Glutamatergic neuron (in vitro differentiated cells): Measurements from ENCODE around the gene LRRC41. TPM values are rescaled to one million over a fixed set of nuclear protein-coding genes. Genes with fewer than 3 reads are reported as not detected.

Experiments used
- DNase-seq: peaks from one replicate; pipeline ENCODE4 v3.0.0; 2022
- H3K27ac Mint-ChIP-seq: one replicate; pipeline ENCODE4 v1.8.0; 2020; ENCODE audit warnings: mild to moderate bottlenecking, mixed read lengths, inconsistent platforms; ENCODE audit not compliant: unreplicated experiment
- H3K27me3 Mint-ChIP-seq: one replicate; pipeline ENCODE4 v1.8.0; 2020; ENCODE audit warnings: mild to moderate bottlenecking, moderate library complexity, mixed read lengths, inconsistent platforms; ENCODE audit not compliant: unreplicated experiment
- H3K36me3 Mint-ChIP-seq: one replicate; pipeline ENCODE4 v1.8.0; 2020; ENCODE audit warnings: mild to moderate bottlenecking, mixed read lengths, inconsistent platforms; ENCODE audit not compliant: unreplicated experiment
- H3K4me1 Mint-ChIP-seq: one replicate; pipeline ENCODE4 v1.8.0; 2020; ENCODE audit warnings: mild to moderate bottlenecking, low read depth, mixed read lengths, inconsistent platforms; ENCODE audit not compliant: unreplicated experiment
- H3K4me3 Mint-ChIP-seq: one replicate; pipeline ENCODE4 v1.8.0; 2020; ENCODE audit warnings: mild to moderate bottlenecking, mixed read lengths, inconsistent platforms; ENCODE audit not compliant: unreplicated experiment
- H3K9me3 Mint-ChIP-seq: one replicate; pipeline ENCODE4 v1.8.0; 2020; ENCODE audit warnings: mild to moderate bottlenecking, moderate library complexity, mixed read lengths, inconsistent platforms; ENCODE audit not compliant: unreplicated experiment
- CTCF ChIP-seq: fragments of 200-600 bp; sonication (generic); IDR thresholded peaks from one replicate; pipeline ENCODE4 v1.5.0; 2021; ENCODE audit not compliant: partially characterized antibody, unreplicated experiment
- total RNA-seq: library from RNA; stranded (reverse); fragmentation: NEBNext Ultra II Directional; extraction: Animal tissue kit (Norgen Biotek cat#: 25700); gene quantifications from one replicate; pipeline ENCODE4 v1.2.1, GENCODE V29; 2021; ENCODE audit not compliant: unreplicated experiment

The LRRC41 gene
- total RNA-seq, 1 donor from 2014 or later = 77.9 TPM

DNA sequence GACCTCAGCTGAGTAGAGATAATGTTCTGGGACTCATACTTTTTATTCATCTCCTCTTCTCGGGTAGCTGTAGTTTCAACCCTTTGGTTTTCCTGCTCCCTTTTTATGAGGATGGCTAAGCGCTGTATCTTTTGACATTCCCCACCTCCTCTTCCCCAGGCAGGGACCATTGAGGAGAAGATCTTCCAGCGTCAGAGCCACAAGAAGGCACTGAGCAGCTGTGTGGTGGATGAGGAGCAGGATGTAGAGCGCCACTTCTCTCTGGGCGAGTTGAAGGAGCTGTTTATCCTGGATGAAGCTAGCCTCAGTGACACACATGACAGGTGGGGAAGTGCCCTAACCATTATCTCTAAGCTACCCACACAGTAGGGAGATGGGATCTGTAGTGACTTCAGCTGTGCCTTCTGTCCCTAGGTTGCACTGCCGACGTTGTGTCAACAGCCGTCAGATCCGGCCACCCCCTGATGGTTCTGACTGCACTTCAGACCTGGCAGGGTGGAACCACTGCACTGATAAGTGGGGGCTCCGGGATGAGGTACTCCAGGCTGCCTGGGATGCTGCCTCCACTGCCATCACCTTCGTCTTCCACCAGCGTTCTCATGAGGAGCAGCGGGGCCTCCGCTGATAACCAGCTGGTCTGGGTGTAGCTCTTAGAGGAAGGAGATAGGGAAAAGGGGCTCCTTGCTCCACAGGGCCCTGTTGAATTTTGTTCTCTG, 25.6 kb downstream of the LRRC41 start:
- no peak for TF ChIP-seq CTCF

DNA sequence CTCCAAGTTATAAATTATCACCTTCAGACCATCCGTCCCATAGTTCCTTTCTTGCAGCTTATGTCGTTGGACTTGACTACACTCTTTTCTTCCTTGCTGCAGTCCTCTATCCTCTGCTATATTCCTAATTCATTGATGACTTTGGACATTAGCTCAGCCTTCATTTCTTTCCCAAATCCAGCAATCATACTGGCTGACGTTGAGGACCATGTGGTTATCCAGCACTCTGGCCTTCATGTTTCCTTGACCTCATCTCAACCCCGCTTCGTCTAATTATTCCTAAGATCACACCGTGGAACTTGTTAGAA, 28.4 kb downstream of the LRRC41 start:
- no peak for DNase-seq
- no peak for TF ChIP-seq CTCF
- Mint-ChIP-seq H3K27me3 (peaks cover 11% of the 10 kb centered on the region), H3K27ac (peak overlapping the region; percentile 18), H3K9me3 (peaks cover 5% of the 10 kb centered on the region), H3K4me3 (no peak overlapping the region), H3K36me3 (peaks cover 5% of the 10 kb centered on the region), H3K4me1 (peaks cover 5% of the 10 kb centered on the region)

More for the DNA sequence above, 25.6 kb downstream of the LRRC41 start:
- peaks cover 5% of the 10 kb centered on the region for H3K4me1 Mint-ChIP-seq
- H3K27me3 Mint-ChIP-seq = peaks cover 11% of the 10 kb centered on the region
- no peak overlapping the region for H3K4me3 Mint-ChIP-seq
- H3K27ac Mint-ChIP-seq = no peak overlapping the region
- peaks cover 5% of the 10 kb centered on the region for H3K36me3 Mint-ChIP-seq
- H3K9me3 Mint-ChIP-seq = peaks cover 5% of the 10 kb centered on the region
- DNase-seq = no peak

DNA sequence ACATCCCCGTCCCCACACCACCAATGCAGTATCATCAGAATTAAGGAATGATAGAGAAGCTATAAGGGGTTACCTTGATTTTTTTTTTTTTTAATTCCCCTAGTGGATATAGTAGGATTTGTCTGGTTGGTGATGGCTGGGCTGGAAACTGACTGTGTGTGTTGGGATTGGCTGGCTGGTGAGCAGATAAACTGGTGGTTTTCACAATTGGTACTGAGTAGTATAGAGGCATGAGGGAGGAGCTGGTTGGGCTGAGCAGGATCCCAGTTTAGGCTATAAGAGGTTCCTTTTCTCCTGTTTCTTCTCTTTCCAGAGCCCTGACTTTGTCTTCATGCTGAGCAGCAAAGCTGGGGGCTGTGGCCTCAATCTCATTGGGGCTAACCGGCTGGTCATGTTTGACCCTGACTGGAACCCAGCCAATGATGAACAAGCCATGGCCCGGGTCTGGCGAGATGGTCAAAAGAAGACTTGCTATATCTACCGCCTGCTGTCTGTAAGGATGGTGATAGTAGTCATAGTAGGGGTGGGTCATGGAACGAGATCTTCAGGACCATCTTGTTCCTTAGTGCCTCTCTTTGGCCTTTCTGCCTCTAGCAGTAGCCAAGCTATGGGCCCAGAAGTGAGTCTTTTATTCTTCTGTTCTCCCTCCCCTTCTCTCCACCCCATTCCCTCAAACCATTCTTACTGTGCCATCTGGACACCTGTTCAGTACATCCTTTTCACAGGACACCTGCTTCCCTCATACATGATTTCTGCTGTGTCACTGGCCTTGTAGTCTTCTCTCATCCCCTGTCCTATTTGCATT, 29.0 kb downstream of the LRRC41 start:
- Mint-ChIP-seq H3K4me3 (no peak overlapping the region), H3K27me3 (peaks cover 11% of the 10 kb centered on the region), H3K36me3 (peaks cover 5% of the 10 kb centered on the region), H3K9me3 (peaks cover 5% of the 10 kb centered on the region), H3K4me1 (peaks cover 4% of the 10 kb centered on the region), H3K27ac (peak overlapping the region; percentile 18)
- DNase-seq = no peak
- no peak for TF ChIP-seq CTCF

DNA sequence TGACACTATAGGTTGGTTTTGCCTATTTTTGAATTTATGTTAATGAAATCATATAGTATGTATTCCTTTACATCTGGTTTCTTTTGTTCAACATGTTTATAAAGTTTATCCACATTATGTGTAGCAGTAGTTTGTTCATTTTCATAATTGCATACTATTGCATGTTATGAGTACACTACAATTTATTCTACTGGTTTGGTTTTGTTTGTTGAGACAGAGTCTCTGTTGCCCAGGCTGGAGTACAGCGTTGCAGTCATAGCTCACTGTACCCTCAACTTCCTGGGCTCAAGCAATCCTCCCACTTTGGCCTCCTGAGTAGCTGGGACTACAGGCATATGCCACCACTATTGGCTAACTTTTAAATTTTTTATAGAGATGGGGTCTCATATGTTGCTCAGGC, 34.8 kb downstream of the LRRC41 start:
- H3K27ac Mint-ChIP-seq = no peak overlapping the region
- H3K4me3 Mint-ChIP-seq = no peak overlapping the region
- DNase-seq = no peak
- H3K27me3 Mint-ChIP-seq = no peaks in the 10 kb centered on the region
- no peaks in the 10 kb centered on the region for H3K36me3 Mint-ChIP-seq
- no peaks in the 10 kb centered on the region for H3K4me1 Mint-ChIP-seq
- H3K9me3 Mint-ChIP-seq = no peaks in the 10 kb centered on the region
- no peak for TF ChIP-seq CTCF

GRCh38 chr1:46263146-46263545, 40.3 kb downstream of the LRRC41 start:
- DNase-seq = no peak
- Mint-ChIP-seq H3K4me1 (no peaks in the 10 kb centered on the region), H3K27ac (no peak overlapping the region), H3K36me3 (no peaks in the 10 kb centered on the region), H3K27me3 (no peaks in the 10 kb centered on the region), H3K9me3 (no peaks in the 10 kb centered on the region), H3K4me3 (no peak overlapping the region)
- no peak for TF ChIP-seq CTCF
